ENCODE results near the gene MAS1.

DNA sequence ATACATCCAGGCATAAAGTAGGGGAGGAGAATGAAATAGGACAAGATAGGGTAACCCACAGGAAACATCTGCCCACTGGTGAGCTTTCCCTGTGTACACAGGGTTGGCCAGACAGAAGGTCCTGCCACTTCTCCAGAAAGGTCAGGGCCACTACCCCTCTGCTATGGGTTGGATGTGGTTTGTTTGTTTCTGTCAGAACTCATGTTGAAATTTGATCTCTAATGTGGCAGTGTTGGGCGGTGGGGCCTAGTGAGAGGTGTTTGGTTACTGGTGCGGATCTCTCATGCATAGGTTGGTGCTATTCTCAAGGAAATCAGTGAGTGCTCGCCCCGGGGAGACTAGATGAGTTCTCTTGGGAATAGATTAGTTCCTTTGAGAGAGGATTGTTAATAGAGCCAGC, 15.6 kb upstream of the MAS1 start:
- TF ChIP-seq, protein P1, sequence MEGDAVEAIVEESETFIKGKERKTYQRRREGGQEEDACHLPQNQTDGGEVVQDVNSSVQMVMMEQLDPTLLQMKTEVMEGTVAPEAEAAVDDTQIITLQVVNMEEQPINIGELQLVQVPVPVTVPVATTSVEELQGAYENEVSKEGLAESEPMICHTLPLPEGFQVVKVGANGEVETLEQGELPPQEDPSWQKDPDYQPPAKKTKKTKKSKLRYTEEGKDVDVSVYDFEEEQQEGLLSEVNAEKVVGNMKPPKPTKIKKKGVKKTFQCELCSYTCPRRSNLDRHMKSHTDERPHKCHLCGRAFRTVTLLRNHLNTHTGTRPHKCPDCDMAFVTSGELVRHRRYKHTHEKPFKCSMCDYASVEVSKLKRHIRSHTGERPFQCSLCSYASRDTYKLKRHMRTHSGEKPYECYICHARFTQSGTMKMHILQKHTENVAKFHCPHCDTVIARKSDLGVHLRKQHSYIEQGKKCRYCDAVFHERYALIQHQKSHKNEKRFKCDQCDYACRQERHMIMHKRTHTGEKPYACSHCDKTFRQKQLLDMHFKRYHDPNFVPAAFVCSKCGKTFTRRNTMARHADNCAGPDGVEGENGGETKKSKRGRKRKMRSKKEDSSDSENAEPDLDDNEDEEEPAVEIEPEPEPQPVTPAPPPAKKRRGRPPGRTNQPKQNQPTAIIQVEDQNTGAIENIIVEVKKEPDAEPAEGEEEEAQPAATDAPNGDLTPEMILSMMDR (optimal IDR thresholded peaks at IDR 0.05 in 1 of 3, IDR thresholded peaks at IDR 0.05 in 1 of 3, conservative IDR thresholded peaks at IDR 0.05 in 1 of 3; ENCODE audit: extremely low read depth in 1 of 3, insufficient read depth in 2 of 3, low read length in 3 of 3): no peak
- TF ChIP-seq EZH2 (IDR thresholded peaks at IDR 0.05; ENCODE audit: low read length): no peak
